Stimulated activated CD4-positive, alpha-beta T cell treated with anti-CD3 and anti-CD28 coated beads, Interleukin-12 subunit alpha, Interleukin-12 subunit beta, amount 100 ng/mL, for 48 hours (primary cell): Measurements from ENCODE around the gene GPM6B.
"Not testable (repeated sequence)": the region's sequence is repeated elsewhere in the genome, so short reads cannot be mapped to it uniquely, and the experiment has no call there.

ENCODE experiments used
- DNase-seq, 3 donors: peaks; one replicate each; pipeline ENCODE4 v3.0.0-alpha.2; 2020; ENCODE audit warnings: low read depth in 2 of 3, low spot score in 1 of 3

Gene GPM6B

DNA sequence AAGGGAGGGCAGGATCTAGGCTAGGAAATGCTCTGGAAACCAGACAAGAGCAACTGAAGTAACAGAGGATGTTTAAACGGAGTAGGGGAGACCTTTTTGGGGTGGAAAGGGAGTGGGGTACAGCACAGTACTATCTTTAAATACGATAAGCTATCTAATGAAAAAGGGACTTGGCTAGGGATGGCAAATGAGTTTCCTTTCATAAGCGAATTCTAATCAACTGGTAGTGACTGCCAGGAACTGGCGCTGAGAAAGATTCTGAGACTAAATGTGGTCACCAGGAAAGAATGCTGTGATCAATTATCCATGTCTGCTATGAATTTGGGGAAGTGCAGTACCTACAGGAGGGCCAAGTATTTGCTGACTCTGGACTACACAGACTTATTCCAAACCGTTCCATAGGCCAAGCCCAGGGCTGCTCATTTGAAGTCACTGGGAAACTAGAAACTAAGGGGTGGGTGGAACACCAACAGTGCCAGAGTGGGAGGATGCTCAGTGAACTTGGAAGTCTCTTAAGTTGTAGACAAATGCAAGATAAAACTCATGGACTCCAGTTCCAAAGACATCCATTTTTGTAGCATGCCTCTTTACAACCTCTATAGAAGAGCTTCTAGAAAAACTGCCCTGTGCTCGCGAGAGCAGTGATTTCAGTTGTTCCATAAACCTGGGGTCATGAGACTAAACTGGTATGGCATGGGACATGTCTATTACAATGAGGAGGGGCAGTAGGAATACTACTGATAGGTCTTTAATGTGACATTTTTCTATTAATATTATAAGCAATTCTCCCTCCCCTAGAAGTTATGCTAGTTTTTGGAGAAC is 84.4 kb downstream of the GPM6B start:
- no peak for DNase-seq

DNA sequence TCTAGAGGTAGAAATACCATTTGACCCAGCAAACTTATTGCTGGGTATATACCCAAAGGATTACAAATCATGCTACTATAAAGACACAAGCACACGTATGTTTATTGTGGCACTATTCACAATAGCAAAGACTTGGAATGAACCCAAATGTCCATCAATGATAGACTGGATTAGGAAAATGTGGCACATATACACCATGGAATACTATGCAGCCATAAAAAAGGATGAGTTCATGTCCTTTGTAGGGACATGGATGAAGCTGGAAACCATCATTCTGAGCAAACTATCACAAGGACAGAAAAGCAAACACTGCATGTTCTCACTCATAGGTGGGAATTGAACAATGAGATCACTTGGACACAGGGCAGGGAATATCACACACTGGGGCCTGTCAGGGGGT is 86.4 kb downstream of the GPM6B start:
- DNase-seq: not testable (repeated sequence)

DNA sequence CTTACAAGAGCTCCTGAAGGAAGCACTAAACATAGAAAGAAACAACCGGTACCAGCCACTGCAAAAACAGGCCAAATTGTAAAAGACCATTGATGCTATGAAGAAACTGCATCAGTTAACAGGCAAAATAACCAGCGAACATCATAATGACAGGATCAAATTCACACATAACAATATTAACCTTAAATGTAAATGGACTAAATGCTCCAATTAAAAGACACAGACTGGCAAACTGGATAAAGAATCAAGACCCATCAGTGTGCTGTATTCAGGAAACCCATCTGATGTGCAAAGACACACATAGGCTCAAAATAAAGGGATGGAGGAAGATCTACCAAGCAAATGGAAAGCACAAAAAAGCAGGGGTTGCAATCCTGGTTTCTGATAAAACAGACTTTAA is 90.3 kb downstream of the GPM6B start:
- DNase-seq: not testable (repeated sequence)

DNA sequence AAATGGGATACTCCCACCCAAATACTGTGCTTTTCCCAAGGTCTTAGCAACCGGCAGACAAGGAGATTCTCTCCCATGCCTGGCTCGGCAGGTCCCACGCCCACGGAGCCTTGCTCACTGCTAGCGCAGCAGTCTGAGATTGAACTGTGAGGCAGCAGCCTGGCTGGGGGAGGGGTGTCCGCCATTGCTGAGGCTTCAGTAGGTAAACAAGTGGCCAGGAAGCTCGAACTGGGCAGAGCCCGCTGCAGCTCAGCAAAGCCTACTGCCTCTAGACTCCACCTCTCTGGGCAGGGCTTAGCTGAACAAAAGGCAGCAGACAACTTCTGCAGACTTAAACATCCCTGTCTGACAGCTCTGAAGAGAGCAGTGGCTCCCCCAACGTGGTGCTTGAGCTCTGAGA is 92.0 kb downstream of the GPM6B start:
- DNase-seq: peak in 1 of 3 donors; percentile 18

DNA sequence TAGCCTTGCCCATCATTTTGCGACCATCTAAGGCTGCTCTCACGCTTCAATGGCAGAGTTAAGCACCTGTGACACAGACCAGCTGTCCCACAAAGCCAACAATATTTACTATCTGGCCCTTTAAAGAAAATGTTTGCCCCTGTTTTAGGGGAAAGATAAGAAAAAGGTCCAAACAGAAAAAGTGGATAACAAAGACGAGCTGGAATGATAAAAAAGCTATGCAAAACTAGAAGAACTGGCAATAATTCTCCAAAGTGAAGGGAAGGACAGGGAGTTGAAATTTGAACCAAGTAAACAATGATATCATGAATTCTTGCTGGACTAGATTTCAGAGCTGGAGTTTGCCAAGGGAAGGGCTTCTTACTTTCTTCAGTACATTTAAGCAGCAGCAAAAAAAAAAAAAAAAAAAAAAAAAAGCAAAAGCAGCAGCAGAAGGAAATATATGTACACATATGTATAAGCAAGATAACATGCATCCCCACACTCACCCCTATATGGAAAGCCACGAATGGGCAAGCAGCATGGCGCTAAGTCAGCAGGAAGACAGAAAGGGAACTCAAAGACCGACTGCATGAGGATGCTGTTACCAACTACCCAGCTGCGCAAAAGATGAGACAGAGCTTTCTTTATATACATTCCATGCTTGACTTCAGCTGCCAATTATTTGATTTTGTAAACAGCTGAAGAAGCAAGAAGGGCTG is 94.9 kb downstream of the GPM6B start:
- DNase-seq: no peak

DNA sequence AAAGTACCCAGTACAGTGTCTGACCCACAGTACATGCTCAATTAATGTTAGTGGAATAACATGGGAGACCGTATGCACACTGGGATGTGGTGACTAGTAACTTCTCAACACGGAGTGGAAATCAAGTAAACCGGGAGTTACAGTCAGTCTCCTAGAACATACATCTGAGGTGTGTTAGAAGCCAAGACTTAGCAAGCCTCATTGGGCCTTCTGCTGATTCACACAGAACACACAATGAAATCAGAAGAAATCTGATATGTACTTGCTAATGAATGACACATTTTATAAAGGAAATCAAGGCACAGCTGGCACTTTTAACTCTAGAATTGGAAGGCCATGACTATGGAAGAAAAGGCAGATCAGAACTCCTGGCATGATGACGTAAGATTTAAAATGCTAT is 95.5 kb downstream of the GPM6B start:
- DNase-seq: no peak
